ENCODE measurements around the gene DHRS13. TPM values are rescaled to one million over a fixed set of nuclear protein-coding genes. Genes with fewer than 3 reads are reported as not detected.

The DHRS13 gene
- total RNA-seq, 2 experiments from 2014 or later: 28.4 to 29.2 TPM

- intact Hi-C loops (cut with micrococcal nuclease; ENCODE audit: unreplicated experiment): loop anchor here (2.0 kb wide), 1 partner anchor 55 kb away; the partner anchor contains the start of gene FAM222B
Observed at GRCh38 chr17:28897769-28898526, 4.9 kb downstream of the DHRS13 start.

GRCh38 chr17:28896884-28897768 is 5.8 kb downstream of the DHRS13 start, which contains the start of gene FLOT2:
TSS of gene FLOT2 (minus strand) at chr17:28897733. CDS start at chr17:28897574, 159 bp downstream.
- CTCF ChIA-PET (ENCODE audit: unreplicated experiment): interaction anchor here (1.6 kb wide), 1 partner anchor 134 kb away, joined by 4 read pairs; no protein-coding TSS in a partner anchor
- POLR2A ChIA-PET: no interaction called here
- no TSS peak for BruUV-seq (replicated peaks)
- no peaks in the 10 kb centered on the region for H4K20me1 ChIP-seq (ENCODE audit: insufficient read depth, low read length)
- H2AFZ ChIP-seq (ENCODE audit: low read length): peak within 1 kb of the TSS; percentile 69; the same call in 1 of the 2 replicates
- peak within 1 kb of the TSS; percentile 100 for H3K4me2 ChIP-seq (ENCODE audit: low read length)
- H3K9me2 ChIP-seq (ENCODE audit: insufficient read depth, low read length): no peaks in the 10 kb centered on the region
- no peaks in the 10 kb centered on the region for H3K9me3 ChIP-seq (ENCODE audit: low read length)
- H3K4me1 ChIP-seq (ENCODE audit: insufficient read depth, low read length, poor library complexity, severe bottlenecking): peaks cover 71% of the 10 kb centered on the region
- DNase-seq (ENCODE audit: low spot score): peak; percentile 75
- H3K79me2 ChIP-seq (ENCODE audit: insufficient read depth, low read depth, low read length): peaks cover 50% of the 10 kb centered on the region
- TF ChIP-seq EZH2phosphoT487 (IDR thresholded peaks at IDR 0.05; ENCODE audit: borderline replicate concordance, low read depth, low read length): no peak
- TF ChIP-seq, protein P1, sequence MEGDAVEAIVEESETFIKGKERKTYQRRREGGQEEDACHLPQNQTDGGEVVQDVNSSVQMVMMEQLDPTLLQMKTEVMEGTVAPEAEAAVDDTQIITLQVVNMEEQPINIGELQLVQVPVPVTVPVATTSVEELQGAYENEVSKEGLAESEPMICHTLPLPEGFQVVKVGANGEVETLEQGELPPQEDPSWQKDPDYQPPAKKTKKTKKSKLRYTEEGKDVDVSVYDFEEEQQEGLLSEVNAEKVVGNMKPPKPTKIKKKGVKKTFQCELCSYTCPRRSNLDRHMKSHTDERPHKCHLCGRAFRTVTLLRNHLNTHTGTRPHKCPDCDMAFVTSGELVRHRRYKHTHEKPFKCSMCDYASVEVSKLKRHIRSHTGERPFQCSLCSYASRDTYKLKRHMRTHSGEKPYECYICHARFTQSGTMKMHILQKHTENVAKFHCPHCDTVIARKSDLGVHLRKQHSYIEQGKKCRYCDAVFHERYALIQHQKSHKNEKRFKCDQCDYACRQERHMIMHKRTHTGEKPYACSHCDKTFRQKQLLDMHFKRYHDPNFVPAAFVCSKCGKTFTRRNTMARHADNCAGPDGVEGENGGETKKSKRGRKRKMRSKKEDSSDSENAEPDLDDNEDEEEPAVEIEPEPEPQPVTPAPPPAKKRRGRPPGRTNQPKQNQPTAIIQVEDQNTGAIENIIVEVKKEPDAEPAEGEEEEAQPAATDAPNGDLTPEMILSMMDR (conservative IDR thresholded peaks at IDR 0.05; ENCODE audit: low read length): peak; percentile 27; the same call in 1 of the 2 replicates
- peak within 1 kb of the TSS; percentile 89 for H3K4me3 ChIP-seq (ENCODE audit: low read depth, low read length, poor library complexity, severe bottlenecking)
- intact Hi-C loops (cut with micrococcal nuclease; ENCODE audit: unreplicated experiment): loop anchor here (2.0 kb wide), 1 partner anchor 54 kb away; the partner anchor contains the start of gene FAM222B
- H3K27ac ChIP-seq (ENCODE audit: low read depth, low read length, poor library complexity, severe bottlenecking): peak within 1 kb of the TSS; percentile 91
- H3K36me3 ChIP-seq (ENCODE audit: insufficient read depth, low read length): peaks cover 27% of the 10 kb centered on the region

More at GRCh38 chr17:28897769-28898526, 4.9 kb downstream of the DHRS13 start:
- DNase-seq (ENCODE audit: low spot score): no peak
- no peaks in the 10 kb centered on the region for H4K20me1 ChIP-seq (ENCODE audit: insufficient read depth, low read length)
- ChIA-PET CTCF (ENCODE audit: unreplicated experiment) (no interaction called here), POLR2A (interaction anchor here (0.8 to 1.9 kb wide), 5 partner anchors 49 to 170 kb away, joined by 3 to 8 read pairs (median 3); partner anchors contain the start of genes FAM222B and NEK8)
- peak overlapping the region; percentile 91 for H3K27ac ChIP-seq (ENCODE audit: low read depth, low read length, poor library complexity, severe bottlenecking)
- peaks cover 27% of the 10 kb centered on the region for H3K36me3 ChIP-seq (ENCODE audit: insufficient read depth, low read length)
- no peaks in the 10 kb centered on the region for H3K9me3 ChIP-seq (ENCODE audit: low read length)
- no TSS peak for BruUV-seq (replicated peaks)
- peaks cover 42% of the 10 kb centered on the region for H3K79me2 ChIP-seq (ENCODE audit: insufficient read depth, low read depth, low read length)
- TF ChIP-seq, protein P1 (conservative IDR thresholded peaks at IDR 0.05; ENCODE audit: low read length): no peak
- TF ChIP-seq EZH2phosphoT487 (IDR thresholded peaks at IDR 0.05; ENCODE audit: borderline replicate concordance, low read depth, low read length): no peak
- H3K4me1 ChIP-seq (ENCODE audit: insufficient read depth, low read length, poor library complexity, severe bottlenecking): peaks cover 63% of the 10 kb centered on the region
- H2AFZ ChIP-seq (ENCODE audit: low read length): peak overlapping the region; percentile 69; the same call in 1 of the 2 replicates
- H3K4me2 ChIP-seq (ENCODE audit: low read length): peak overlapping the region; percentile 100
- H3K9me2 ChIP-seq (ENCODE audit: insufficient read depth, low read length): no peaks in the 10 kb centered on the region
- H3K4me3 ChIP-seq (ENCODE audit: low read depth, low read length, poor library complexity, severe bottlenecking): peak overlapping the region; percentile 89
